Endothelial cell of umbilical vein (primary cell): ENCODE measurements around the gene SLC6A6. TPM values are rescaled to one million over a fixed set of nuclear protein-coding genes. Genes with fewer than 3 reads are reported as not detected.

ENCODE experiments used
- BruUV-seq: library from RNA; stranded (reverse); fragments of 400-500 nt; replicated peaks from 2 replicates; lab custom pipeline; 2021; lab: Mats Ljungman, UMichigan
- CTCF ChIA-PET: fragments of 300-600, 350-600 bp; sonication (Branson Sonifier 250); formaldehyde crosslinking; loops from one replicate; lab custom pipeline; 2021; ENCODE audit warnings: antibody characterized with exemption, inconsistent platforms; lab: Charles Lee
- POLR2A ChIA-PET: fragments of 300-600, 350-600 bp; sonication (Branson Sonifier 250); formaldehyde crosslinking; loops from one replicate; lab custom pipeline; 2021; ENCODE audit warnings: antibody characterized with exemption, inconsistent platforms; lab: Charles Lee
- DNase-seq: peaks from one replicate; pipeline ENCODE4 v3.0.0-alpha.2; 2011; ENCODE audit warnings: low read depth, low spot score
- FAIRE-seq: peaks from 2 replicates; lab custom pipeline; 2011; peaks lifted over from hg19 to GRCh38; lab: Jason Lieb, UNC
- H2AFZ ChIP-seq: 2 replicates; pipeline ENCODE4 v1.6.0; 2012; ENCODE audit warnings: low read depth, low read length, control low read depth, inconsistent platforms
- H3K27ac ChIP-seq: 2 replicates; pipeline ENCODE4 v1.5.1; 2011; ENCODE audit warnings: low read depth, mild to moderate bottlenecking, control low read depth, low read length, moderate library complexity; ENCODE audit not compliant: insufficient read depth
- H3K27me3 ChIP-seq, 2 experiments: 2 replicates each; pipeline versions ENCODE4 v1.6.0 to v1.6.1; 2011; ENCODE audit warnings: low read length in 2 of 2, mixed read lengths in 1 of 2; ENCODE audit not compliant: control insufficient read depth in 2 of 2, insufficient read depth in 2 of 2
- H3K36me3 ChIP-seq, 2 experiments: 2 replicates in 1 of 2; 3 replicates in 1 of 2; pipeline ENCODE4 v1.5.1; 2011; ENCODE audit warnings: low read length in 2 of 2, mild to moderate bottlenecking in 1 of 2, moderate library complexity in 1 of 2; ENCODE audit not compliant: control insufficient read depth in 2 of 2, insufficient read depth in 2 of 2; ENCODE audit errors: extremely low read depth in 1 of 2
- H3K4me1 ChIP-seq: 3 replicates; pipeline ENCODE4 v1.5.1; 2011; ENCODE audit warnings: mild to moderate bottlenecking, low read length; ENCODE audit not compliant: control insufficient read depth, insufficient read depth; ENCODE audit errors: extremely low read depth
- H3K4me2 ChIP-seq: 2 replicates; pipeline ENCODE4 v1.6.1; 2011; ENCODE audit warnings: low read length, control low read depth, mixed read lengths; ENCODE audit not compliant: insufficient read depth
- H3K4me3 ChIP-seq, 3 experiments: fragments of 200-600 bp in 1 of 3; sonication (generic), shearing (Covaris generic) in 1 of 3; replicated peaks in 1 of 3; 2 replicates each; pipeline ENCODE4 v1.5.1; 2011 to 2016; ENCODE audit warnings: control low read depth in 3 of 3, low read length in 3 of 3, mild to moderate bottlenecking in 2 of 3, inconsistent platforms in 1 of 3, low read depth in 1 of 3, moderate library complexity in 1 of 3; ENCODE audit not compliant: insufficient read depth in 1 of 3
- H3K79me2 ChIP-seq: 2 replicates; pipeline ENCODE4 v1.6.0; 2012; ENCODE audit warnings: low read length, inconsistent platforms; ENCODE audit not compliant: control insufficient read depth, insufficient read depth
- H3K9ac ChIP-seq: replicated peaks from 2 replicates; pipeline ENCODE3; 2011; ENCODE audit warnings: low read length, control low read depth; ENCODE audit not compliant: insufficient read depth; ENCODE audit errors: extremely low read depth
- H3K9me1 ChIP-seq: replicated peaks from 3 replicates; pipeline ENCODE4 v1.6.0; 2011; ENCODE audit warnings: mild to moderate bottlenecking, low read length; ENCODE audit not compliant: control insufficient read depth, insufficient read depth; ENCODE audit errors: extremely low read depth
- H3K9me3 ChIP-seq: replicated peaks from 2 replicates; pipeline ENCODE4 v1.5.1; 2012; ENCODE audit warnings: low read length, inconsistent platforms; ENCODE audit not compliant: control insufficient read depth, insufficient read depth
- H4K20me1 ChIP-seq: replicated peaks from 2 replicates; pipeline ENCODE3; 2011; ENCODE audit warnings: mild to moderate bottlenecking, low read length; ENCODE audit not compliant: control insufficient read depth, insufficient read depth; ENCODE audit errors: extremely low read depth
- CTCF ChIP-seq, 2 donors: IDR thresholded peaks; 1 replicate in 1 of 2; 2 replicates in 1 of 2; pipeline ENCODE4 v1.5.1; 2011; ENCODE audit warnings: low read length in 2 of 2, mild to moderate bottlenecking in 2 of 2, moderate library complexity in 2 of 2, control low read depth in 1 of 2, inconsistent platforms in 1 of 2, low read depth in 1 of 2; ENCODE audit not compliant: insufficient read depth in 1 of 2; ENCODE audit errors: extremely low read depth in 1 of 2
- EZH2 ChIP-seq: IDR thresholded peaks from 2 replicates; pipeline ENCODE4 v1.6.1; 2012; ENCODE audit warnings: borderline replicate concordance, low read depth, mild to moderate bottlenecking, moderate library complexity, low read length, inconsistent platforms; ENCODE audit not compliant: severe bottlenecking
- FOS ChIP-seq: IDR thresholded peaks from 2 replicates; pipeline ENCODE4 v1.6.1; 2011; ENCODE audit warnings: mild to moderate bottlenecking, low read length, moderate library complexity, borderline replicate concordance; ENCODE audit not compliant: insufficient read depth
- GATA2 ChIP-seq: IDR thresholded peaks from 2 replicates; pipeline ENCODE4 v1.7.0; 2011; ENCODE audit warnings: low read depth, mild to moderate bottlenecking, moderate library complexity, mixed read lengths, low read length; ENCODE audit not compliant: insufficient read length, insufficient read depth
- JUN ChIP-seq: IDR thresholded peaks from 2 replicates; pipeline ENCODE4 v1.6.1; 2011; ENCODE audit warnings: borderline replicate concordance, low read depth; ENCODE audit not compliant: insufficient read length, insufficient read depth
- MAX ChIP-seq: IDR thresholded peaks from 2 replicates; pipeline ENCODE4 v1.6.1; 2011; ENCODE audit not compliant: insufficient read depth, insufficient read length
- MYC ChIP-seq: IDR thresholded peaks from one replicate; pipeline ENCODE4 v1.6.1; 2011; ENCODE audit warnings: mild to moderate bottlenecking, low read depth, low read length
- POLR2A ChIP-seq: IDR thresholded peaks from 2 replicates; pipeline ENCODE4 v1.6.1; 2012; ENCODE audit warnings: low read depth, mild to moderate bottlenecking, control low read depth, low read length
- POLR2AphosphoS5 ChIP-seq: IDR thresholded peaks from 2 replicates; pipeline ENCODE4 v1.6.1; 2012; ENCODE audit warnings: low read depth, mild to moderate bottlenecking, control low read depth, low read length, moderate library complexity; ENCODE audit not compliant: insufficient read depth
- dilution Hi-C: fragments of 300-500 bp; cut with MboI; formaldehyde crosslinking; loops from one replicate; pipeline ENCODE4 v1.15.0; 2019; ENCODE audit warnings: low sequenced_read_pairs; ENCODE audit not compliant: extremely low pct_ligation_motif_present
- intact Hi-C: fragments of 100-400 bp; cut with micrococcal nuclease; formaldehyde crosslinking; loops from one replicate; pipeline ENCODE4 v1.10.0; 2022
- polyA plus RNA-seq, 4 experiments: library from polyadenylated mRNA; depleted of rRNA in 3 of 4; stranded (reverse) in 3 of 4; unstranded in 1 of 4; fragments of >200 nt; gene quantifications; 2 replicates each; pipeline versions ENCODE4 v1.2.1 to v1.2.3, GENCODE V29; 2011 to 2012; ENCODE audit warnings: missing spikeins in 1 of 4
- total RNA-seq: library from RNA; stranded (reverse); gene quantifications from 2 replicates; pipeline ENCODE4 v1.2.3, GENCODE V29; 2021

SLC6A6 gene
- total and polyA plus RNA-seq, 2 donors (not counting 3 experiments of a cell fraction or from before 2014, with no cell fraction given) = 25.7 to 38.0 TPM

GRCh38 chr3:14490255-14490654 is 87.8 kb downstream of the SLC6A6 start:
- H3K9me1 ChIP-seq = no peaks in the 10 kb centered on the region
- CTCF ChIA-PET = no interaction called here
- no peaks in the 10 kb centered on the region for H4K20me1 ChIP-seq
- DNase-seq = no peak
- no peak for FAIRE-seq
- no peak overlapping the region for H3K9ac ChIP-seq
- no TSS peak for BruUV-seq
- no peaks in the 10 kb centered on the region for H3K4me1 ChIP-seq
- H3K4me2 ChIP-seq = no peak overlapping the region
- H3K4me3 ChIP-seq = no peak overlapping the region
- no peaks in the 10 kb centered on the region for H3K27me3 ChIP-seq
- POLR2A ChIA-PET = no interaction called here
- peaks cover 3 to 5% of the 10 kb centered on the region in 2 experiments for H3K36me3 ChIP-seq
- dilution Hi-C loops = no loop called here
- intact Hi-C loops = no loop called here
- no peak for TF ChIP-seq EZH2
- no peak for TF ChIP-seq FOS
- no peak for TF ChIP-seq JUN
- TF ChIP-seq POLR2A = no peak
- TF ChIP-seq POLR2AphosphoS5 = no peak
- no peak for TF ChIP-seq CTCF (IDR thresholded peaks at IDR 0.05; ENCODE audit: extremely low read depth in 1 of 2, insufficient read depth in 1 of 2, low read depth in 1 of 2, low read length in 2 of 2)
- no peak for TF ChIP-seq GATA2
- TF ChIP-seq MYC = no peak
- no peak for TF ChIP-seq MAX
- no peak overlapping the region for H3K27ac ChIP-seq
- H3K9me3 ChIP-seq = no peaks in the 10 kb centered on the region
- H2AFZ ChIP-seq = no peak overlapping the region
- H3K79me2 ChIP-seq = no peaks in the 10 kb centered on the region
